Measurements from ENCODE around the gene EPS15.

The EPS15 gene

DNA sequence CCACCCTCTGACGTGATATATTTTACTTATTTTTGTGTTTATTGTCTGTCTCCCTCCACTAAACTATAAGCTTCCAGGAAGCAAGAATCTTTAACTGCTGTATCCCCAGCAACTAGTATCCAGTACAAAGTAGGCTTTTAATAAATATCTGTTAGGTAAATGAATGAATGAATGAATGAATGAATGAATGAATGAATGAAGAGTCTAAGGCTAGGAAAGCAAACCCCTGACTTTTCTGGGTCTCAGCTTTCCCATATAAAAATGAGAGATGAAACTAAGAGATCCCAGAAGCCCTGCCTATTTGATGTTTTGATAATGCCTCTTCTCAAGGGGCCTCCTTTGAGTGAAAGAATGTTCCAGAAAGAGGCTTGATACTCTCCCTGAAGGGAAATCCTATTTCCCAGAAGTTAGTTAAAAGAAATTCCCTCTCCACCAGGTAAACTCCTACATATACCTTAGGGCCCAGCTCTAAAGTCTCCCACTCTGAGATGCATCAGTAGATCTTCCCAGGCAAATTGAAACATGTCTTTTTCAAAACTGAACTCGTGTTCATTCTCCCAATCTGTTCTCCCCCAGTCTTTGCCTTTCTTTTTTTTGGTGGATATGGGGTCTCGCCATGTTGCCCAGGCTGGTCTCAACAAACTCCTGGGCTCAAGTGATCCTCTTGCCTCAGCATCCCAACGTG, 196.5 kb downstream of the EPS15 start:
- Histone ChIP-seq H3K27ac (ENCODE audit: low read depth, low read length, poor library complexity, severe bottlenecking) (no peak overlapping the region), H3K4me2 (ENCODE audit: low read length) (no peak overlapping the region), H3F3A (ENCODE audit: insufficient read depth, low read length) (no peaks in the 10 kb centered on the region), H3K9me3 (ENCODE audit: low read length) (no peaks in the 10 kb centered on the region), H3K9me2 (ENCODE audit: low read depth, low read length) (no peaks in the 10 kb centered on the region), H3K4me1 (ENCODE audit: insufficient read depth, low read length, severe bottlenecking) (no peaks in the 10 kb centered on the region), H3K9ac (ENCODE audit: low read length) (no peak overlapping the region), H2AFZ (ENCODE audit: low read length) (no peak overlapping the region), H3K27me3 (ENCODE audit: insufficient read depth, low read length) (no peaks in the 10 kb centered on the region), H3K36me3 (ENCODE audit: insufficient read depth, low read length) (no peaks in the 10 kb centered on the region), H4K20me1 (ENCODE audit: insufficient read depth, low read length) (no peaks in the 10 kb centered on the region), H3K4me3 (ENCODE audit: low read depth, low read length, poor library complexity, severe bottlenecking) (no peak overlapping the region), H3K79me2 (ENCODE audit: insufficient read depth, low read length) (no peaks in the 10 kb centered on the region)
- TF ChIP-seq, protein P1, sequence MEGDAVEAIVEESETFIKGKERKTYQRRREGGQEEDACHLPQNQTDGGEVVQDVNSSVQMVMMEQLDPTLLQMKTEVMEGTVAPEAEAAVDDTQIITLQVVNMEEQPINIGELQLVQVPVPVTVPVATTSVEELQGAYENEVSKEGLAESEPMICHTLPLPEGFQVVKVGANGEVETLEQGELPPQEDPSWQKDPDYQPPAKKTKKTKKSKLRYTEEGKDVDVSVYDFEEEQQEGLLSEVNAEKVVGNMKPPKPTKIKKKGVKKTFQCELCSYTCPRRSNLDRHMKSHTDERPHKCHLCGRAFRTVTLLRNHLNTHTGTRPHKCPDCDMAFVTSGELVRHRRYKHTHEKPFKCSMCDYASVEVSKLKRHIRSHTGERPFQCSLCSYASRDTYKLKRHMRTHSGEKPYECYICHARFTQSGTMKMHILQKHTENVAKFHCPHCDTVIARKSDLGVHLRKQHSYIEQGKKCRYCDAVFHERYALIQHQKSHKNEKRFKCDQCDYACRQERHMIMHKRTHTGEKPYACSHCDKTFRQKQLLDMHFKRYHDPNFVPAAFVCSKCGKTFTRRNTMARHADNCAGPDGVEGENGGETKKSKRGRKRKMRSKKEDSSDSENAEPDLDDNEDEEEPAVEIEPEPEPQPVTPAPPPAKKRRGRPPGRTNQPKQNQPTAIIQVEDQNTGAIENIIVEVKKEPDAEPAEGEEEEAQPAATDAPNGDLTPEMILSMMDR (IDR thresholded peaks at IDR 0.05; ENCODE audit: low read length), result no peak
- no peak for TF ChIP-seq EZH2 (IDR thresholded peaks at IDR 0.05; ENCODE audit: borderline replicate concordance, low read length)

DNA sequence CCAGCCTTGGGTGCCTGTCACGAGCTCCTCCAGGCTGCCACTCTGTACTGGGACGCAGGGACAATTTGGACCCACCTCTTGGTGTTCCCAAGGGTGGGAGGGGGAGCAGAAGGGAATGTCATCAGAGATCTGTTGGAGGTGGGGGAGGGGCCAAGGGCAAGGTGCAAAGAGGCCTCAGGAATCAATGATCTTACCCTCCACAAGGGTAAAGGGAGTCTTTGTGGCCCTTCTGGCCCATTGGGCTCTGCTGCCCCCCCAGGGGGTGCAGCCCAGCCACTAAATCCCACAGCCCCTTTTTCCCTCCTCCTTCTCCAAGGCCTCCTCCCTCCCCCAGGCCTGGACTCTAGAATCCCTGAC, 197.2 kb downstream of the EPS15 start:
- Histone ChIP-seq H2AFZ (ENCODE audit: low read length) (no peak overlapping the region), H3F3A (ENCODE audit: insufficient read depth, low read length) (no peaks in the 10 kb centered on the region), H3K9me2 (ENCODE audit: low read depth, low read length) (no peaks in the 10 kb centered on the region), H3K4me3 (ENCODE audit: low read depth, low read length, poor library complexity, severe bottlenecking) (no peak overlapping the region), H3K9me3 (ENCODE audit: low read length) (no peaks in the 10 kb centered on the region), H3K4me1 (ENCODE audit: insufficient read depth, low read length, severe bottlenecking) (no peaks in the 10 kb centered on the region), H3K27me3 (ENCODE audit: insufficient read depth, low read length) (no peaks in the 10 kb centered on the region), H3K9ac (ENCODE audit: low read length) (no peak overlapping the region), H3K27ac (ENCODE audit: low read depth, low read length, poor library complexity, severe bottlenecking) (no peak overlapping the region), H3K36me3 (ENCODE audit: insufficient read depth, low read length) (no peaks in the 10 kb centered on the region), H3K4me2 (ENCODE audit: low read length) (no peak overlapping the region), H4K20me1 (ENCODE audit: insufficient read depth, low read length) (no peaks in the 10 kb centered on the region), H3K79me2 (ENCODE audit: insufficient read depth, low read length) (no peaks in the 10 kb centered on the region)
- TF ChIP-seq, protein P1 (IDR thresholded peaks at IDR 0.05; ENCODE audit: low read length), result no peak
- TF ChIP-seq EZH2 (IDR thresholded peaks at IDR 0.05; ENCODE audit: borderline replicate concordance, low read length), result no peak

DNA sequence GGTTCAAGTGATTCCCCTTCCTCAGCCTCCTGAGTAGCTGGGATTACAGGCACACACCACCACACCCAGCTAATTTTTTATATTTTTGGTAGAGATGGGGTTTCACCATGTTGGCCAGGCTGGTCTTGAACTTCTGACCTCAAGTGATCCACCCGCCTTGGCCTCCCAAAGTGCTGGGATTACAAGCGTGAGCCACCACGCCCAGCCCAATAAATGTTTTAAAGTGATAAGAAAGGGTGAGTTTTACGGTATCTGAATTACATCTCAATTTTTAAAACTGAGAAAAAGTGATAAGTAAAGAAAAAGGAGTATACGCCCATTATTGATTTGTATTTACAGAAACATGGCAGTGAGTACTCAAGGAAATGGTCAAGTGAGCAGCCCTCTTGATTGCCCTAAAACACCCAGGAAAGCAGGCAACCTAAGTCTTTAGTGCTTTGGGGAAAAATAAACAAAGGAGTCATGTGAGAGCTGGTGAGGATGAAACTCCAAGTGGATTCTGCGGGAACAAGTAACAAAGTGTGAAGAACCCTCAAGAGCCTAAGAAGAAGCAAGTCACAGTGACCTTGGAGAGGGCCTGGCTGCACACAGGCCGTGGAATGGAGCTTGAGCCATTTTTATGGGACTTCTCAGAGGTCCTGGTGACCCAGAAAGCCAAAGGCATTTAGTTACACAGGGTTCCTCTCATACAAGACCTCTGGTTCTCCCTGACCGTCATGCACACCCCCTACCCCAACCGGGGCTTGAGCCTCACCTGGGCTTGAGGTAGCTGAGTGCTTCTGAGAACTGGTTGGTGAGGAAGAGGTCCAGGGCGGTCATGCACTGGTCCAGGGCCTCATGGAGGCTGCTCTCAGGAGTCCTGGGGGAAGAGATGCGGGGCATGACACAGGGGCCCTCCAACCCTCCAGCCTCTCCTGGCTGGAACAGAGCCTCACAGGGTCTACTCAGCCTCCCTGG, 197.8 kb downstream of the EPS15 start:
- no peaks in the 10 kb centered on the region for H3K79me2 ChIP-seq (ENCODE audit: insufficient read depth, low read length)
- H3F3A ChIP-seq (ENCODE audit: insufficient read depth, low read length), result no peaks in the 10 kb centered on the region
- no peaks in the 10 kb centered on the region for H3K36me3 ChIP-seq (ENCODE audit: insufficient read depth, low read length)
- H3K27ac ChIP-seq (ENCODE audit: low read depth, low read length, poor library complexity, severe bottlenecking), result no peak overlapping the region
- no peak for TF ChIP-seq EZH2 (IDR thresholded peaks at IDR 0.05; ENCODE audit: borderline replicate concordance, low read length)
- TF ChIP-seq, protein P1 (IDR thresholded peaks at IDR 0.05; ENCODE audit: low read length), result no peak
- H2AFZ ChIP-seq (ENCODE audit: low read length), result no peak overlapping the region
- no peaks in the 10 kb centered on the region for H3K4me1 ChIP-seq (ENCODE audit: insufficient read depth, low read length, severe bottlenecking)
- no peaks in the 10 kb centered on the region for H4K20me1 ChIP-seq (ENCODE audit: insufficient read depth, low read length)
- no peak overlapping the region for H3K4me2 ChIP-seq (ENCODE audit: low read length)
- H3K27me3 ChIP-seq (ENCODE audit: insufficient read depth, low read length), result no peaks in the 10 kb centered on the region
- H3K9ac ChIP-seq (ENCODE audit: low read length), result no peak overlapping the region
- H3K4me3 ChIP-seq (ENCODE audit: low read depth, low read length, poor library complexity, severe bottlenecking), result no peak overlapping the region
- no peaks in the 10 kb centered on the region for H3K9me3 ChIP-seq (ENCODE audit: low read length)
- H3K9me2 ChIP-seq (ENCODE audit: low read depth, low read length), result no peaks in the 10 kb centered on the region
